GM12878 (cell line): ENCODE measurements around the gene LRBA. TPM values are rescaled to one million over a fixed set of nuclear protein-coding genes. Genes with fewer than 3 reads are reported as not detected.

Source experiments
- ATAC-seq: fragments of 200-7000 bp; cut with Tn5 transposase; 3 replicates; pipeline ENCODE4 v1.9.1; 2020; ENCODE audit warnings: mild to moderate bottlenecking, moderate library complexity
- BruUV-seq: library from RNA; stranded (reverse); fragments of 400-500 nt; replicated peaks from 2 replicates; lab custom pipeline; 2021; lab: Mats Ljungman, UMichigan
- CTCF ChIA-PET: fragments of 300-600 bp; sonication (Branson Sonifier 250); formaldehyde crosslinking; extraction: SDS; loops from one replicate; lab custom pipeline; 2021; ENCODE audit warnings: inconsistent platforms; lab: Yijun Ruan, JAX
- POLR2A ChIA-PET: fragments of 350-600 bp; formaldehyde crosslinking; extraction: SDS; loops from one replicate; lab custom pipeline; 2021; ENCODE audit warnings: inconsistent platforms; lab: Charles Lee
- RAD21 ChIA-PET: fragments of 300-600 bp; sonication (Branson Sonifier 250); formaldehyde crosslinking; loops from one replicate; lab custom pipeline; 2023; ENCODE audit warnings: antibody characterized with exemption; ENCODE audit not compliant: unreplicated experiment; lab: Charles Lee
- SMC1A ChIA-PET: fragments of 300-600 bp; sonication (Branson Sonifier 250); formaldehyde crosslinking; loops from one replicate; lab custom pipeline; 2023; ENCODE audit not compliant: unreplicated experiment, uncharacterized antibody; lab: Charles Lee
- DNase-seq: peaks from one replicate; pipeline ENCODE4 v3.0.0-alpha.2; 2011; ENCODE audit warnings: low read depth, low spot score
- FAIRE-seq: peaks from 3 replicates; lab custom pipeline; 2011; peaks lifted over from hg19 to GRCh38; lab: Jason Lieb, UNC
- H2AFZ ChIP-seq: 2 replicates; pipeline ENCODE4 v1.6.0; 2011; ENCODE audit warnings: low read depth, low read length, control low read depth; ENCODE audit not compliant: control insufficient read depth
- H3K27ac ChIP-seq: 2 replicates; pipeline ENCODE4 v1.5.1; 2011; ENCODE audit warnings: control low read depth; ENCODE audit not compliant: control insufficient read depth, insufficient read depth
- H3K27me3 ChIP-seq, 2 experiments: replicated peaks in 1 of 2; 2 replicates each; pipeline versions ENCODE4 v1.6.0 to v1.6.1; 2011; ENCODE audit warnings: low read length in 1 of 2; ENCODE audit not compliant: control insufficient read depth in 2 of 2, insufficient read depth in 2 of 2
- H3K36me3 ChIP-seq, 2 experiments: 2 replicates each; pipeline ENCODE4 v1.5.1; 2011; ENCODE audit warnings: low read length in 1 of 2; ENCODE audit not compliant: control insufficient read depth in 2 of 2, insufficient read depth in 2 of 2
- H3K4me1 ChIP-seq: 2 replicates; pipeline ENCODE4 v1.6.1; 2011; ENCODE audit warnings: mild to moderate bottlenecking, low read length, moderate library complexity, mixed read lengths; ENCODE audit not compliant: control insufficient read depth, insufficient read depth
- H3K4me2 ChIP-seq: 2 replicates; pipeline ENCODE4 v1.6.0; 2011; ENCODE audit warnings: control low read depth; ENCODE audit not compliant: control insufficient read depth, insufficient read depth
- H3K4me3 ChIP-seq: fragments of 200-600 bp; sonication (generic); 2 replicates; pipeline ENCODE4 v1.5.1; 2016
- H3K79me2 ChIP-seq: 2 replicates; pipeline ENCODE4 v1.6.0; 2011; ENCODE audit warnings: low read length; ENCODE audit not compliant: control insufficient read depth, insufficient read depth
- H3K9ac ChIP-seq: 2 replicates; pipeline ENCODE4 v1.8.0; 2011; ENCODE audit warnings: low read length, control low read depth, mixed read lengths; ENCODE audit not compliant: control insufficient read depth, insufficient read depth
- H3K9me3 ChIP-seq: replicated peaks from 3 replicates; pipeline ENCODE4 v1.5.1; 2011; ENCODE audit warnings: mild to moderate bottlenecking, low read length; ENCODE audit not compliant: control insufficient read depth, insufficient read depth
- H4K20me1 ChIP-seq: 2 replicates; pipeline ENCODE4 v1.6.0; 2011; ENCODE audit not compliant: control insufficient read depth, insufficient read depth
- JUND ChIP-seq: IDR thresholded peaks from 2 replicates; pipeline ENCODE4 v1.6.1; 2012; ENCODE audit warnings: low read depth, mild to moderate bottlenecking, low read length, improper control_type of control experiment, moderate library complexity
- MTA2 ChIP-seq: fragments of 450-650 bp; IDR thresholded peaks from 2 replicates; pipeline ENCODE4 v1.6.1; 2016; ENCODE audit warnings: low read depth, mild to moderate bottlenecking, moderate library complexity
- NFIC ChIP-seq: IDR thresholded peaks from 2 replicates; pipeline ENCODE4 v1.6.1; 2012; ENCODE audit warnings: low read depth, mild to moderate bottlenecking, inconsistent platforms, low read length, moderate library complexity
- NFYA ChIP-seq: IDR thresholded peaks from 2 replicates; pipeline ENCODE4 v1.6.1; 2011; ENCODE audit warnings: low read depth, mild to moderate bottlenecking, low read length, improper control_type of control experiment, borderline replicate concordance
- POLR2AphosphoS2 ChIP-seq: IDR thresholded peaks from 2 replicates; pipeline ENCODE4 v1.6.1; 2011; ENCODE audit warnings: low read depth, mild to moderate bottlenecking, low read length, improper control_type of control experiment, moderate library complexity
- SMARCA5 ChIP-seq: fragments of 450-650 bp; IDR thresholded peaks from 2 replicates; pipeline ENCODE4 v1.6.1; 2017; ENCODE audit warnings: mild to moderate bottlenecking
- WGBS: methylation state at CpG from one replicate; pipeline ENCODE4 v1.1.6; 2016; ENCODE audit warnings: low lambda C conversion rate; ENCODE audit not compliant: insufficient replicate concordance, insufficient coverage; ENCODE audit errors: missing lambda C conversion rate; 5-methylcytosine and 5-hydroxymethylcytosine counted together
- in situ Hi-C: fragments of 300-500 bp; cut with MboI; formaldehyde crosslinking; loops from 9 replicates; pipeline ENCODE4 v1.14.3; 2018; ENCODE audit warnings: mixed read lengths
- intact Hi-C: fragments of 100-400 bp; cut with micrococcal nuclease; formaldehyde crosslinking; loops from one replicate; pipeline ENCODE4 v1.14.2; 2022; ENCODE audit not compliant: unreplicated experiment
- polyA plus RNA-seq, 11 experiments: library from polyadenylated mRNA; depleted of rRNA in 4 of 11; unstranded in 6 of 11; stranded (reverse) in 5 of 11; fragments of >200 nt; fragmentation: Nextera tagmentation in 4 of 11; fragmentation: Illumina TruSeq in 1 of 11; extraction: Ambion mirVana in 4 of 11; extraction: Trizol in 1 of 11; gene quantifications; 1 replicate in 1 of 11; 2 replicates in 10 of 11; pipeline versions ENCODE4 v1.2.1 to v1.2.3, GENCODE V29; 2011 to 2016; ENCODE audit warnings: inconsistent platforms in 2 of 11, missing spikeins in 2 of 11, low read depth in 1 of 11
- total RNA-seq, 4 experiments: library from RNA; depleted of rRNA in 3 of 4; stranded (reverse); fragments of >200 nt in 3 of 4; fragmentation: Illumina TruSeq in 1 of 4; extraction: Trizol in 1 of 4; gene quantifications; 2 replicates each; pipeline versions ENCODE4 v1.2.1 to v1.2.3, GENCODE V29; 2013 to 2021
- TF ChIP-seq, protein P1 (sequence below): fragments of 450-650 bp; IDR thresholded peaks from 2 replicates; pipeline ENCODE4 v1.6.1; 2014; ENCODE audit warnings: mild to moderate bottlenecking
- TF ChIP-seq, protein P2 (sequence below): IDR thresholded peaks from 2 replicates; pipeline ENCODE4 v1.6.1; 2011; ENCODE audit warnings: low read depth, mild to moderate bottlenecking, low read length, moderate library complexity, borderline replicate concordance; ENCODE audit errors: extremely low read depth
- TF ChIP-seq, protein P3 (sequence below): IDR thresholded peaks from 2 replicates; pipeline ENCODE4 v1.6.1; 2011; ENCODE audit warnings: borderline replicate concordance, low read depth, mild to moderate bottlenecking, moderate library complexity, mixed read lengths, low read length; ENCODE audit not compliant: insufficient read depth; ENCODE audit errors: extremely low read length
- TF ChIP-seq, protein P4 (sequence below): fragments of 450-650 bp; IDR thresholded peaks from 2 replicates; pipeline ENCODE4 v1.6.1; 2017; ENCODE audit warnings: borderline replicate concordance
- TF ChIP-seq, protein P5 (sequence below): fragments of 450-650 bp; conservative IDR thresholded peaks from 2 replicates; pipeline ENCODE4 v1.6.1; 2017; ENCODE audit warnings: mild to moderate bottlenecking, moderate library complexity
- TF ChIP-seq, protein P6 (sequence below): IDR thresholded peaks from 2 replicates; pipeline ENCODE4 v1.6.1; 2012; ENCODE audit warnings: low read depth, low read length, improper control_type of control experiment

The LRBA gene
- total and polyA plus RNA-seq, 10 of the 15 experiments (the other 5 are each of a cell fraction or from before 2014, with no cell fraction given): 20.3 to 93.4 (median 55.0) TPM

DNA sequence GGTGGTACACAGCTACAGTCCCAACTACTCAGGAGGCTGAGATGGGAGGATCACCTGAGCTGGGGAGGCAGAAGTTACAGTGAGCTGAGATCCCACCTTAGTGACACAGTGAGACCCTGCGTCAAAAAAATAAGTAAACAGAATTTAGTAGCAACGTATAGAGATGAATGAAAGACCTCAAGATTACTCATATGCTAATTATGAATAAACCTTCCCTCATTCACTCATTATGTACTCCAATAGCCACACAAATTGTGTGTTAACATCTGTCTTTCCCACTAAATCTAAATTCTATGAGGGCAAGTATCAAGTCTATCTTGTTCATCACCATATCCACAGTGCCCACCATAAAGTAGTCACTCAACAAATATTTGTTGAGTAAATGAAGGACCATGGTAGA lies 111.5 kb downstream of the LRBA start:
- Histone ChIP-seq H2AFZ (no peak overlapping the region), H3K27me3 (no peaks in the 10 kb centered on the region), H3K4me3 (no peak overlapping the region), H3K9me3 (no peaks in the 10 kb centered on the region; the same call in 1 of the 3 replicates), H3K36me3 (peaks cover 1 to 6% of the 10 kb centered on the region in 2 experiments; a peak in 3 of 4 replicates), H3K9ac (no peak overlapping the region), H3K27ac (no peak overlapping the region), H3K4me1 (no peaks in the 10 kb centered on the region), H3K4me2 (no peak overlapping the region), H3K79me2 (no peaks in the 10 kb centered on the region), H4K20me1 (no peaks in the 10 kb centered on the region)
- RAD21 ChIA-PET: no interaction called here
- WGBS: 77% methylated on average over 2 of the region's 2 CpGs
- CTCF ChIA-PET: interaction anchor here (1.2 to 2.1 kb wide), 3 partner anchors 11 to 58 kb away, joined by 3 to 6 read pairs (median 6); no protein-coding TSS in a partner anchor
- POLR2A ChIA-PET: no interaction called here
- DNase-seq (no peak), ATAC-seq (no peak), FAIRE-seq (no peak)
- in situ Hi-C loops: no loop called here
- SMC1A ChIA-PET: interaction anchor here (1.0 to 3.5 kb wide), 4 partner anchors 11 to 59 kb away, joined by 3 to 12 read pairs (median 4); no protein-coding TSS in a partner anchor
- intact Hi-C loops: no loop called here
- no TSS peak for BruUV-seq
- TF ChIP-seq, protein P1, sequence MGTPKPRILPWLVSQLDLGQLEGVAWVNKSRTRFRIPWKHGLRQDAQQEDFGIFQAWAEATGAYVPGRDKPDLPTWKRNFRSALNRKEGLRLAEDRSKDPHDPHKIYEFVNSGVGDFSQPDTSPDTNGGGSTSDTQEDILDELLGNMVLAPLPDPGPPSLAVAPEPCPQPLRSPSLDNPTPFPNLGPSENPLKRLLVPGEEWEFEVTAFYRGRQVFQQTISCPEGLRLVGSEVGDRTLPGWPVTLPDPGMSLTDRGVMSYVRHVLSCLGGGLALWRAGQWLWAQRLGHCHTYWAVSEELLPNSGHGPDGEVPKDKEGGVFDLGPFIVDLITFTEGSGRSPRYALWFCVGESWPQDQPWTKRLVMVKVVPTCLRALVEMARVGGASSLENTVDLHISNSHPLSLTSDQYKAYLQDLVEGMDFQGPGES: no peak
- TF ChIP-seq NFYA: no peak
- TF ChIP-seq, protein P2, sequence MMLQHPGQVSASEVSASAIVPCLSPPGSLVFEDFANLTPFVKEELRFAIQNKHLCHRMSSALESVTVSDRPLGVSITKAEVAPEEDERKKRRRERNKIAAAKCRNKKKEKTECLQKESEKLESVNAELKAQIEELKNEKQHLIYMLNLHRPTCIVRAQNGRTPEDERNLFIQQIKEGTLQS: no peak
- TF ChIP-seq, protein P3, sequence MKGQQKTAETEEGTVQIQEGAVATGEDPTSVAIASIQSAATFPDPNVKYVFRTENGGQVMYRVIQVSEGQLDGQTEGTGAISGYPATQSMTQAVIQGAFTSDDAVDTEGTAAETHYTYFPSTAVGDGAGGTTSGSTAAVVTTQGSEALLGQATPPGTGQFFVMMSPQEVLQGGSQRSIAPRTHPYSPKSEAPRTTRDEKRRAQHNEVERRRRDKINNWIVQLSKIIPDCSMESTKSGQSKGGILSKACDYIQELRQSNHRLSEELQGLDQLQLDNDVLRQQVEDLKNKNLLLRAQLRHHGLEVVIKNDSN: no peak
- no peak for TF ChIP-seq POLR2AphosphoS2
- TF ChIP-seq MTA2: no peak
- TF ChIP-seq NFIC: no peak
- TF ChIP-seq, protein P4, sequence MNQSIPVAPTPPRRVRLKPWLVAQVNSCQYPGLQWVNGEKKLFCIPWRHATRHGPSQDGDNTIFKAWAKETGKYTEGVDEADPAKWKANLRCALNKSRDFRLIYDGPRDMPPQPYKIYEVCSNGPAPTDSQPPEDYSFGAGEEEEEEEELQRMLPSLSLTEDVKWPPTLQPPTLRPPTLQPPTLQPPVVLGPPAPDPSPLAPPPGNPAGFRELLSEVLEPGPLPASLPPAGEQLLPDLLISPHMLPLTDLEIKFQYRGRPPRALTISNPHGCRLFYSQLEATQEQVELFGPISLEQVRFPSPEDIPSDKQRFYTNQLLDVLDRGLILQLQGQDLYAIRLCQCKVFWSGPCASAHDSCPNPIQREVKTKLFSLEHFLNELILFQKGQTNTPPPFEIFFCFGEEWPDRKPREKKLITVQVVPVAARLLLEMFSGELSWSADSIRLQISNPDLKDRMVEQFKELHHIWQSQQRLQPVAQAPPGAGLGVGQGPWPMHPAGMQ: no peak
- TF ChIP-seq, protein P5, sequence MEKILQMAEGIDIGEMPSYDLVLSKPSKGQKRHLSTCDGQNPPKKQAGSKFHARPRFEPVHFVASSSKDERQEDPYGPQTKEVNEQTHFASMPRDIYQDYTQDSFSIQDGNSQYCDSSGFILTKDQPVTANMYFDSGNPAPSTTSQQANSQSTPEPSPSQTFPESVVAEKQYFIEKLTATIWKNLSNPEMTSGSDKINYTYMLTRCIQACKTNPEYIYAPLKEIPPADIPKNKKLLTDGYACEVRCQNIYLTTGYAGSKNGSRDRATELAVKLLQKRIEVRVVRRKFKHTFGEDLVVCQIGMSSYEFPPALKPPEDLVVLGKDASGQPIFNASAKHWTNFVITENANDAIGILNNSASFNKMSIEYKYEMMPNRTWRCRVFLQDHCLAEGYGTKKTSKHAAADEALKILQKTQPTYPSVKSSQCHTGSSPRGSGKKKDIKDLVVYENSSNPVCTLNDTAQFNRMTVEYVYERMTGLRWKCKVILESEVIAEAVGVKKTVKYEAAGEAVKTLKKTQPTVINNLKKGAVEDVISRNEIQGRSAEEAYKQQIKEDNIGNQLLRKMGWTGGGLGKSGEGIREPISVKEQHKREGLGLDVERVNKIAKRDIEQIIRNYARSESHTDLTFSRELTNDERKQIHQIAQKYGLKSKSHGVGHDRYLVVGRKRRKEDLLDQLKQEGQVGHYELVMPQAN: no peak
- TF ChIP-seq SMARCA5: no peak
- TF ChIP-seq, protein P6, sequence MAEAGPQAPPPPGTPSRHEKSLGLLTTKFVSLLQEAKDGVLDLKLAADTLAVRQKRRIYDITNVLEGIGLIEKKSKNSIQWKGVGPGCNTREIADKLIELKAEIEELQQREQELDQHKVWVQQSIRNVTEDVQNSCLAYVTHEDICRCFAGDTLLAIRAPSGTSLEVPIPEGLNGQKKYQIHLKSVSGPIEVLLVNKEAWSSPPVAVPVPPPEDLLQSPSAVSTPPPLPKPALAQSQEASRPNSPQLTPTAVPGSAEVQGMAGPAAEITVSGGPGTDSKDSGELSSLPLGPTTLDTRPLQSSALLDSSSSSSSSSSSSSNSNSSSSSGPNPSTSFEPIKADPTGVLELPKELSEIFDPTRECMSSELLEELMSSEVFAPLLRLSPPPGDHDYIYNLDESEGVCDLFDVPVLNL: no peak
- TF ChIP-seq JUND: no peak
